HG02943 (cell line): ENCODE results near the gene RPS15.

Experiments used
- ATAC-seq: cut with Tn5 transposase; IDR thresholded peaks from one replicate; pipeline ENCODE4 v1.9.1; 2021; ENCODE audit warnings: mild to moderate bottlenecking, low read depth, moderate library complexity; ENCODE audit not compliant: unreplicated experiment

Gene RPS15

GRCh38 chr19:1438035-1438932 lies at the start of gene RPS15:
Gene RPS15 (plus strand): TSS chr19:1438396. CDS start chr19:1438426, 30 bp downstream.
- peak; percentile 83 for ATAC-seq

- ATAC-seq = no peak
These were observed 49.6 kb upstream of the RPS15 start for GRCh38 chr19:1388637-1389026.

- ATAC-seq = no peak
These were observed 48.9 kb upstream of the RPS15 start for GRCh38 chr19:1389033-1389940.

- ATAC-seq = no peak
These were observed 47.2 kb upstream of the RPS15 start for GRCh38 chr19:1390890-1391423.

GRCh38 chr19:1392407-1392806 lies 45.8 kb upstream of the RPS15 start:
- no peak for ATAC-seq

GRCh38 chr19:1392939-1393530 lies 45.2 kb upstream of the RPS15 start:
- ATAC-seq = no peak

- no peak for ATAC-seq
These were observed 44.4 kb upstream of the RPS15 start for GRCh38 chr19:1393841-1394240.

GRCh38 chr19:1394252-1395193 lies 43.7 kb upstream of the RPS15 start:
- ATAC-seq = no peak

GRCh38 chr19:1395194-1396018 lies 42.8 kb upstream of the RPS15 start:
- ATAC-seq = no peak

- no peak for ATAC-seq
These were observed 42.0 kb upstream of the RPS15 start for GRCh38 chr19:1396019-1396767.

GRCh38 chr19:1396768-1397679 lies 41.2 kb upstream of the RPS15 start:
- ATAC-seq = no peak

GRCh38 chr19:1397838-1398237 lies 40.4 kb upstream of the RPS15 start:
- ATAC-seq = no peak

GRCh38 chr19:1399079-1399478 lies 39.1 kb upstream of the RPS15 start:
- ATAC-seq = no peak

- ATAC-seq = no peak
These were observed 38.5 kb upstream of the RPS15 start for GRCh38 chr19:1399745-1400144.

GRCh38 chr19:1400281-1401137 lies 37.7 kb upstream of the RPS15 start:
- no peak for ATAC-seq
